ENCODE measurements around the gene HMGN1.

Gene HMGN1

DNA sequence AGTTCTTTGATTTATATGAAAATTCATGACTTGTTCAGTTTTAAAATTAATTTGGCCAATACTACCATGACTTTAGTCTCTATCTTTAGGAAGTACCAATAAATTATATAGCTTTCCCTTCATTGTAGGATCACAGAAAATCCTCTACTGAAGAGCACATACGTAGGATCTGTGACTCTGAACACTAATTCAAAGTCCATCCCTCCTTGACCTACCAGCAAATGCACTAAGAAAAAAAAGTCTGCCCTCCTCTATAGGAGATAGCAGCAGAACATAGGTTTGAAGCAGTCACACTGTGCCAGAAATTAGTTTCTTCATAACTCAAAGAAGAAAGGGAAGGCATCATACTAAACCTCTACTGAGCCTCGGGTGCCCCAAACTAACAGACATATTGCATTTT is 52.0 kb downstream of the HMGN1 start:
- no peak for DNase-seq (ENCODE audit: low read depth)
